Kidney capillary endothelial cell (primary cell): Measurements from ENCODE around the gene CYP4V2.
"Not testable (repeated sequence)": the region's sequence is repeated elsewhere in the genome, so short reads cannot be mapped to it uniquely, and the experiment has no call there.

Experiments used
- DNase-seq: peaks from one replicate; pipeline ENCODE4 v3.0.0-alpha.2; 2018; ENCODE audit warnings: low spot score

CYP4V2 gene

DNA sequence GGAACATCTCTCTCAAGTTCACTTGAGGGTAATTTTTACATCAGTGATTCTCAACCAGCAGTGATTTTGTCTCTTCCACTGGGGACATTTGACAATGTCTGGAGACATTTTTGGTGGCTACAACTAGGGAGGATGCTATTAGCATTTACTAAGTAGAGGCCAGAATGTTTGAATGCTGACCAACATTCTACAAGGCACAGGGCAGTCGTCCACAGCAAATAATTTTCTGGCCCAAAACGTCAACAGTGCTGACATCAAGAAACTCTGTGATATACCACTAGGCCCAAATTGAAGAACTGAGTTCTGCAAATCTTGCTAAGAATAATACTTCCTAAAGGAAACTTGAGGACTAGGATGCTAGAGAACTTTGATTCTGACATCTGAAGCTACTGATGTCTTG is 43.0 kb downstream of the CYP4V2 start:
- no peak for DNase-seq

GRCh38 chr4:186236126-186236525 is 44.8 kb downstream of the CYP4V2 start:
- DNase-seq, result no peak

GRCh38 chr4:186240452-186240847 is 49.1 kb downstream of the CYP4V2 start:
- DNase-seq, result no peak

- no peak for DNase-seq
Measured at GRCh38 chr4:186240848-186241491, 49.6 kb downstream of the CYP4V2 start.

DNA sequence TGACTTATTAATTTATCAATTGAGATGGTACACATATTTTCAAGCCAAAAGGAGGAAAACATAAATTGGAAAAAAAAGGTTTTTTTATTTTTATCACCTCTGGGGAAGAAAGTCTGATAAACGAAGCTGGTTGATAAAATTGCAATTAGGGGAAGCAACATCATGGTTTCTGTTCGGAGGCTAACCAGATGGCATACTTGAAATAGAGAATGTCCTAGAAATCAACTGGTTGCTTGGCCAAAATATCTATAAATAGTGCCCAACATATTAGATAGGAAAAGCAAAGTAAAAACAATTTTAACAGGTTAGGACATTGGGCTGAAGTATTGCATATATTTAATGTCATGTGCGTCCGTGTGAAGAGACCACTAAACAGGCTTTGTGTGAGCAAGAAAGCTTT is 50.2 kb downstream of the CYP4V2 start:
- no peak for DNase-seq

GRCh38 chr4:186242031-186242430 is 50.7 kb downstream of the CYP4V2 start:
- DNase-seq, result not testable (repeated sequence)

- no peak for DNase-seq
Measured at GRCh38 chr4:186243331-186243730, 52.0 kb downstream of the CYP4V2 start.

- no peak for DNase-seq
Measured at GRCh38 chr4:186244835-186245234, 53.5 kb downstream of the CYP4V2 start.

- DNase-seq, result not testable (repeated sequence)
Measured at GRCh38 chr4:186247062-186247752, 55.8 kb downstream of the CYP4V2 start.

DNA sequence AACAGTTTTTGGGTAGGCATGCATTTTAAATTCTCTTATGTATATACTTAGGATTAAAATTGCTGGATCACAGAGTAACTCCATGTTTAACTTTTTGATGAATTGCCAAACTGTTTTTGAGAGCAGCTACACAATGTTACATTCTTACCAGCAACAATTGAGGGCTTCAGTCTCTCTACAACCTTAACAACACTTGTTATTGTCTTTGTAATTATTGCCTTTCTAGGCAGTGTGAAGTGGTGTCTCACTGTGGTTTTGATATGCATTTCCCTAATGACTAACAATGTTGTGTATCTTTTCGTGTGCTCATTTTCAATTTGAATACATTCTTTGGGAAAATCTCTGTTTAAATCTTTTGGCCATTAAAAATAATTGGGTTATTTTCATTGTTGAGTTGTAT is 57.3 kb downstream of the CYP4V2 start:
- no peak for DNase-seq

- no peak for DNase-seq
Measured at GRCh38 chr4:186249785-186250754, 58.7 kb downstream of the CYP4V2 start.

GRCh38 chr4:186250760-186251159 is 59.4 kb downstream of the CYP4V2 start:
- DNase-seq, result no peak

- DNase-seq, result no peak
Measured at GRCh38 chr4:186255122-186255521, 63.8 kb downstream of the CYP4V2 start.

GRCh38 chr4:186258216-186258811 is 66.9 kb downstream of the CYP4V2 start:
- no peak for DNase-seq

- DNase-seq, result no peak
Measured at GRCh38 chr4:186260117-186260503, 68.7 kb downstream of the CYP4V2 start.
